IMR-90 (cell line): ENCODE data around the gene NKAIN2. TPM values are rescaled to one million over a fixed set of nuclear protein-coding genes. Genes with fewer than 3 reads are reported as not detected.

Experiments used
- ATAC-seq: fragments of 200-7000 bp; cut with Tn5 transposase; 2 replicates; pipeline ENCODE4 v1.9.1; 2020; ENCODE audit warnings: low read depth, mild to moderate bottlenecking, moderate library complexity
- BruUV-seq: library from RNA; stranded (reverse); fragments of 400-500 nt; replicated peaks from 2 replicates; lab custom pipeline; 2021; lab: Mats Ljungman, UMichigan
- CTCF ChIA-PET: fragments of 300-600 bp; formaldehyde crosslinking; extraction: SDS; loops from one replicate; lab custom pipeline; 2021; ENCODE audit warnings: antibody characterized with exemption; lab: Yijun Ruan, JAX
- POLR2A ChIA-PET: fragments of 300-600 bp; sonication (Branson Sonifier 250); formaldehyde crosslinking; loops from one replicate; lab custom pipeline; 2022; ENCODE audit warnings: antibody characterized with exemption; ENCODE audit not compliant: unreplicated experiment; lab: Charles Lee
- DNase-seq: peaks from one replicate; pipeline ENCODE4 v3.0.0; 2013
- H2AFZ ChIP-seq: replicated peaks from 2 replicates; pipeline ENCODE3; 2013; ENCODE audit warnings: low read length, mild to moderate bottlenecking; ENCODE audit not compliant: poor library complexity
- H2AK5ac ChIP-seq: 2 replicates; pipeline ENCODE4 v1.6.1; 2013; ENCODE audit warnings: low read depth, low read length, inconsistent platforms
- H2AK9ac ChIP-seq: replicated peaks from 2 replicates; pipeline ENCODE3; 2013; ENCODE audit warnings: mild to moderate bottlenecking, low read depth, low read length, moderate library complexity; ENCODE audit not compliant: poor library complexity
- H2BK120ac ChIP-seq: 2 replicates; pipeline ENCODE4 v1.6.1; 2013; ENCODE audit warnings: low read depth, low read length, inconsistent platforms
- H2BK15ac ChIP-seq: 3 replicates; pipeline ENCODE4 v1.6.1; 2013; ENCODE audit warnings: low read depth, low read length, inconsistent platforms
- H2BK20ac ChIP-seq: 2 replicates; pipeline ENCODE4 v1.6.1; 2013; ENCODE audit warnings: low read depth, mild to moderate bottlenecking, inconsistent platforms, low read length, moderate library complexity
- H2BK5ac ChIP-seq: 2 replicates; pipeline ENCODE4 v1.6.1; 2013; ENCODE audit warnings: mild to moderate bottlenecking, low read depth, low read length, inconsistent platforms; ENCODE audit not compliant: poor library complexity, severe bottlenecking
- H3K14ac ChIP-seq: replicated peaks from 2 replicates; pipeline ENCODE4 v1.6.1; 2013; ENCODE audit warnings: low read depth, low read length, inconsistent platforms
- H3K18ac ChIP-seq: 2 replicates; pipeline ENCODE4 v1.6.1; 2013; ENCODE audit warnings: low read depth, low read length, control low read depth
- H3K23ac ChIP-seq: 2 replicates; pipeline ENCODE4 v1.6.1; 2013; ENCODE audit warnings: low read depth, low read length, inconsistent platforms
- H3K27ac ChIP-seq: 2 replicates; pipeline ENCODE4 v1.5.1; 2013; ENCODE audit warnings: mild to moderate bottlenecking, control low read depth, low read length; ENCODE audit not compliant: insufficient read depth
- H3K27me3 ChIP-seq: 2 replicates; pipeline ENCODE4 v1.6.1; 2013; ENCODE audit warnings: low read length; ENCODE audit not compliant: control insufficient read depth, insufficient read depth
- H3K36me3 ChIP-seq: 2 replicates; pipeline ENCODE4 v1.6.1; 2013; ENCODE audit warnings: low read length, mixed read lengths; ENCODE audit not compliant: control insufficient read depth, insufficient read depth
- H3K4ac ChIP-seq: 2 replicates; pipeline ENCODE4 v1.6.1; 2013; ENCODE audit warnings: low read depth, low read length, inconsistent platforms
- H3K4me1 ChIP-seq: 2 replicates; pipeline ENCODE4 v1.6.1; 2013; ENCODE audit warnings: low read length, mixed read lengths; ENCODE audit not compliant: control insufficient read depth, insufficient read depth
- H3K4me2 ChIP-seq: 2 replicates; pipeline ENCODE4 v1.6.1; 2013; ENCODE audit warnings: low read depth, mild to moderate bottlenecking, control low read depth, low read length, moderate library complexity
- H3K4me3 ChIP-seq: 2 replicates; pipeline ENCODE4 v1.5.1; 2013; ENCODE audit warnings: low read depth, mild to moderate bottlenecking, control low read depth, low read length, moderate library complexity; ENCODE audit not compliant: insufficient read depth
- H3K56ac ChIP-seq: 2 replicates; pipeline ENCODE4 v1.6.1; 2013; ENCODE audit warnings: low read length, inconsistent platforms; ENCODE audit not compliant: insufficient read depth; ENCODE audit errors: extremely low read depth
- H3K79me1 ChIP-seq, 2 experiments: 2 replicates each; pipeline ENCODE4 v1.6.1; 2013; ENCODE audit warnings: low read length in 2 of 2, inconsistent platforms in 1 of 2, low read depth in 1 of 2
- H3K9ac ChIP-seq: 2 replicates; pipeline ENCODE4 v1.6.1; 2013; ENCODE audit warnings: low read depth, low read length, control low read depth
- H3K9me1 ChIP-seq: 2 replicates; pipeline ENCODE4 v1.6.1; 2013; ENCODE audit warnings: low read length, inconsistent platforms; ENCODE audit not compliant: insufficient read depth
- H3K9me3 ChIP-seq: 2 replicates; pipeline ENCODE4 v1.6.1; 2013; ENCODE audit warnings: low read length; ENCODE audit not compliant: control insufficient read depth, insufficient read depth
- H4K20me1 ChIP-seq: 2 replicates; pipeline ENCODE4 v1.6.1; 2013; ENCODE audit warnings: low read length, inconsistent platforms; ENCODE audit not compliant: insufficient read depth
- H4K5ac ChIP-seq: 2 replicates; pipeline ENCODE4 v1.6.1; 2013; ENCODE audit warnings: mild to moderate bottlenecking, low read depth, low read length, control low read depth
- H4K8ac ChIP-seq, 2 experiments: 2 replicates each; pipeline ENCODE4 v1.6.1; 2013; ENCODE audit warnings: low read depth in 2 of 2, low read length in 2 of 2, control low read depth in 1 of 2, inconsistent platforms in 1 of 2
- H4K91ac ChIP-seq: 2 replicates; pipeline ENCODE4 v1.6.1; 2013; ENCODE audit warnings: low read depth, low read length, inconsistent platforms; ENCODE audit not compliant: insufficient read depth
- BHLHE40 ChIP-seq: fragments of 150-350 bp; IDR thresholded peaks from 2 replicates; pipeline ENCODE4 v1.6.1; 2016; ENCODE audit warnings: mild to moderate bottlenecking, low read depth, low read length
- MAFK ChIP-seq: IDR thresholded peaks from 2 replicates; pipeline ENCODE4 v1.6.1; 2012; ENCODE audit warnings: low read depth, low read length, improper control_type of control experiment
- MXI1 ChIP-seq: IDR thresholded peaks from 2 replicates; pipeline ENCODE4 v1.6.1; 2012; ENCODE audit warnings: low read depth, mild to moderate bottlenecking, low read length, moderate library complexity, borderline replicate concordance
- RAD21 ChIP-seq: IDR thresholded peaks from 2 replicates; pipeline ENCODE4 v1.6.1; 2012; ENCODE audit warnings: low read length, improper control_type of control experiment
- RCOR1 ChIP-seq: IDR thresholded peaks from 2 replicates; pipeline ENCODE4 v1.6.1; 2012; ENCODE audit warnings: mild to moderate bottlenecking, low read length, improper control_type of control experiment; ENCODE audit not compliant: insufficient replicate concordance
- WGBS, 2 experiments: methylation state at CpG; one replicate each; pipeline versions ENCODE4 v1.1.5 to v1.1.7; 2013; ENCODE audit warnings: missing lambda C conversion rate in 2 of 2; ENCODE audit not compliant: insufficient read length in 1 of 2; ENCODE audit errors: extremely low coverage in 2 of 2; 5-methylcytosine and 5-hydroxymethylcytosine counted together
- dilution Hi-C: fragments of 300-500 bp; cut with HindIII; formaldehyde crosslinking; loops from one replicate; pipeline ENCODE4 v1.14.3; 2018; ENCODE audit warnings: low sequenced_read_pairs; ENCODE audit not compliant: unreplicated experiment
- in situ Hi-C: fragments of 300-500 bp; cut with MboI; formaldehyde crosslinking; loops from 3 replicates; pipeline ENCODE4 v1.14.3; 2019; ENCODE audit warnings: low sequenced_read_pairs, inconsistent platforms, mixed read lengths
- intact Hi-C: fragments of 100-400 bp; cut with micrococcal nuclease; formaldehyde crosslinking; loops from 2 replicates; pipeline ENCODE4 v1.10.0; 2022
- polyA plus RNA-seq, 3 experiments: library from polyadenylated mRNA; depleted of rRNA; stranded (reverse); fragments of >200 nt; gene quantifications; 2 replicates each; pipeline ENCODE4 v1.2.3, GENCODE V29; 2012; ENCODE audit warnings: low replicate concordance in 1 of 3
- total RNA-seq: library from RNA; depleted of rRNA; stranded (reverse); fragments of >200 nt; gene quantifications from 2 replicates; pipeline ENCODE4 v1.2.3, GENCODE V29; 2012
- TF ChIP-seq, protein P1 (sequence below): conservative IDR thresholded peaks from 2 replicates; pipeline ENCODE4 v1.5.1; 2012; ENCODE audit warnings: mild to moderate bottlenecking, low read depth, low read length, improper control_type of control experiment

Gene NKAIN2
- total and polyA plus RNA-seq, 2 of the 4 experiments (the other 2 are of a cell fraction), result not detected

DNA sequence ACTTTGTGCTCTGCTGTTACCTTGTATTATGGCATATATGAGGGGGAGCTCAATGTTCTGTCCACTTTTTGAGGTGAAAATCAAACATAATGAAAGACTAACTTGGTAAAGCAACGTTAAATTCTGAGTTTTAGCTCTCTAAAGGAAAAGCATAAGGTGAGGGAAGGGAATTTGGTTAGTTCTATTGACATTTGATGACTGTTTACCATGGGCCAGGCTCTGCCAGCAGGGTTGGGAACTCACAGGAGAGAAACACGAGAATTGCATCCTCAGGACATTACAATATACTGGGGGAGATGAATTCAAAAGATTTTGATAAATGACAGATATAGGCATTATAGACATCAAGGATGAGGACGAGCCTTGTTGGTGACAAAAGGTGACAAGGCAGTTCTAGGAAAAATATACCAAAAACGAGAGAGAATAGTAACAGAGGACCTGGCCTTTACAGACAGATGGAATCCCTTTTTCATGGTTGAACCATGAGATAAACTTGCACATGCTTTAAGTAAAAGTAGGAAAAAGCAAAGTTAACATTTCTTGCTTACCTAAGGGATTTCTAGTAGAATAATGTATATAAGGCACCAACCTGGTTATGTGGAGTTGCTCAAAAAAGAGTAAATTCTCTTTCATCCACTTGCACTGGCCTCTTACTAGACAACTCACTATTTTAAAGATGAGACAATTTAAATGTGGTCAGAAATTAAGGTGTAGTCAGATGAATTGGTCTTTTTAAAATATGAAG, 191.4 kb downstream of the NKAIN2 start:
- Histone ChIP-seq H4K91ac (no peak overlapping the region), H2BK20ac (no peak overlapping the region), H3K9ac (no peak overlapping the region), H4K8ac (no peak overlapping the region), H3K18ac (no peak overlapping the region), H4K5ac (no peak overlapping the region), H4K20me1 (no peaks in the 10 kb centered on the region), H3K4ac (no peak overlapping the region), H2AK9ac (no peak overlapping the region), H2BK15ac (no peak overlapping the region), H3K36me3 (no peaks in the 10 kb centered on the region), H3K9me3 (no peaks in the 10 kb centered on the region), H2BK120ac (no peak overlapping the region), H3K9me1 (no peaks in the 10 kb centered on the region), H3K23ac (no peak overlapping the region), H3K56ac (no peak overlapping the region), H3K4me1 (no peaks in the 10 kb centered on the region), H2AK5ac (no peak overlapping the region), H3K27me3 (no peaks in the 10 kb centered on the region), H3K4me2 (no peak overlapping the region), H2AFZ (no peak overlapping the region), H3K79me1 (no peaks in the 10 kb centered on the region), H2BK5ac (no peak overlapping the region), H3K27ac (no peak overlapping the region), H3K14ac (no peak overlapping the region), H3K4me3 (no peak overlapping the region)
- WGBS, 2 experiments, result 39% methylated on average over 2 of the region's 4 CpGs; no CpG with 5 or more reads in 1 of the 2 experiments
- dilution Hi-C loops, result no loop called here
- intact Hi-C loops, result no loop called here
- BruUV-seq, result no TSS peak
- TF ChIP-seq RCOR1 (no peak), RAD21 (no peak), MAFK (peak; percentile 69), MXI1 (no peak), BHLHE40 (no peak)
- TF ChIP-seq, protein P1, sequence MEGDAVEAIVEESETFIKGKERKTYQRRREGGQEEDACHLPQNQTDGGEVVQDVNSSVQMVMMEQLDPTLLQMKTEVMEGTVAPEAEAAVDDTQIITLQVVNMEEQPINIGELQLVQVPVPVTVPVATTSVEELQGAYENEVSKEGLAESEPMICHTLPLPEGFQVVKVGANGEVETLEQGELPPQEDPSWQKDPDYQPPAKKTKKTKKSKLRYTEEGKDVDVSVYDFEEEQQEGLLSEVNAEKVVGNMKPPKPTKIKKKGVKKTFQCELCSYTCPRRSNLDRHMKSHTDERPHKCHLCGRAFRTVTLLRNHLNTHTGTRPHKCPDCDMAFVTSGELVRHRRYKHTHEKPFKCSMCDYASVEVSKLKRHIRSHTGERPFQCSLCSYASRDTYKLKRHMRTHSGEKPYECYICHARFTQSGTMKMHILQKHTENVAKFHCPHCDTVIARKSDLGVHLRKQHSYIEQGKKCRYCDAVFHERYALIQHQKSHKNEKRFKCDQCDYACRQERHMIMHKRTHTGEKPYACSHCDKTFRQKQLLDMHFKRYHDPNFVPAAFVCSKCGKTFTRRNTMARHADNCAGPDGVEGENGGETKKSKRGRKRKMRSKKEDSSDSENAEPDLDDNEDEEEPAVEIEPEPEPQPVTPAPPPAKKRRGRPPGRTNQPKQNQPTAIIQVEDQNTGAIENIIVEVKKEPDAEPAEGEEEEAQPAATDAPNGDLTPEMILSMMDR, result no peak
- DNase-seq, result no peak
- in situ Hi-C loops, result no loop called here
- ATAC-seq, result no peak
- ChIA-PET CTCF (no interaction called here), POLR2A (no interaction called here)
